HepG2 (cell line): ENCODE results near the gene GK. TPM values are rescaled to one million over a fixed set of nuclear protein-coding genes. Genes with fewer than 3 reads are reported as not detected.
A peak's percentile ranks its signal among the peaks of the same experiment; 100 is the strongest.

Experiments used
- ATF1 ChIP-seq: IDR thresholded peaks from 2 replicates; pipeline ENCODE4 v1.6.1; 2016; ENCODE audit warnings: mild to moderate bottlenecking, control low read depth
- HMG20B ChIP-seq: conservative IDR thresholded peaks from 2 replicates; pipeline ENCODE4 v1.6.1; 2016; ENCODE audit warnings: missing genetic modification reagents, missing compliant biosample characterization
- JUN ChIP-seq: sonication (generic); formaldehyde crosslinking; IDR thresholded peaks from 2 replicates; pipeline ENCODE4 v1.4.0; 2020; ENCODE audit warnings: mild to moderate bottlenecking, missing genetic modification reagents
- KLF12 ChIP-seq: sonication (generic); formaldehyde crosslinking; IDR thresholded peaks from 2 replicates; pipeline ENCODE4 v1.4.0; 2020; ENCODE audit warnings: missing genetic modification reagents, borderline replicate concordance
- LCORL ChIP-seq, 2 experiments: fragments of 450-650 bp in 1 of 2; sonication (generic) in 1 of 2; formaldehyde crosslinking in 1 of 2; IDR thresholded peaks; 2 replicates each; pipeline versions ENCODE4 v1.5.0 to v1.6.1; 2017 to 2020; ENCODE audit warnings: antibody characterized with exemption in 1 of 2, missing genetic modification reagents in 1 of 2
- MAFF ChIP-seq: IDR thresholded peaks from 2 replicates; pipeline ENCODE4 v1.6.1; 2011; ENCODE audit warnings: low read depth, low read length, improper control_type of control experiment
- RCOR2 ChIP-seq: IDR thresholded peaks from 2 replicates; pipeline ENCODE4 v1.6.1; 2016; ENCODE audit warnings: missing biosample characterization, missing genetic modification reagents
- SMAD9 ChIP-seq: sonication (generic); formaldehyde crosslinking; IDR thresholded peaks from 2 replicates; pipeline ENCODE4 v1.5.1; 2020; ENCODE audit warnings: mild to moderate bottlenecking, missing genetic modification reagents
- TAF1 ChIP-seq: sonication (generic); formaldehyde crosslinking; IDR thresholded peaks from 2 replicates; pipeline ENCODE4 v1.4.0; 2020; ENCODE audit warnings: missing genetic modification reagents
- TOE1 ChIP-seq: sonication (generic); formaldehyde crosslinking; IDR thresholded peaks from 2 replicates; pipeline ENCODE4 v1.4.0; 2020; ENCODE audit warnings: mild to moderate bottlenecking, missing genetic modification reagents
- ZNF101 ChIP-seq: sonication (generic); formaldehyde crosslinking; IDR thresholded peaks from 2 replicates; pipeline ENCODE4 v1.4.0; 2020; ENCODE audit warnings: mild to moderate bottlenecking, low read depth, missing genetic modification reagents, borderline replicate concordance
- ZNF333 ChIP-seq: sonication (generic); formaldehyde crosslinking; IDR thresholded peaks from 2 replicates; pipeline ENCODE4 v1.4.0; 2020; ENCODE audit warnings: mild to moderate bottlenecking, missing genetic modification reagents, borderline replicate concordance
- ZNF557 ChIP-seq: sonication (generic); formaldehyde crosslinking; IDR thresholded peaks from 2 replicates; pipeline ENCODE4 v1.4.0; 2020; ENCODE audit warnings: missing genetic modification reagents
- polyA plus RNA-seq, 8 experiments: library from polyadenylated mRNA; depleted of rRNA in 3 of 8; stranded (reverse) in 7 of 8; unstranded in 1 of 8; fragments of >200 nt; fragmentation: Illumina TruSeq in 4 of 8; extraction: Trizol in 4 of 8; gene quantifications; 2 replicates each; pipeline versions ENCODE4 v1.2.1 to v1.2.3, GENCODE V29; 2011 to 2016; ENCODE audit warnings: low read depth in 4 of 8, missing spikeins in 1 of 8, mixed read lengths in 1 of 8; ENCODE audit not compliant: insufficient read depth in 1 of 8
- total RNA-seq, 5 experiments: library from RNA; depleted of rRNA; stranded (reverse); fragments of >200 nt; fragmentation: Illumina TruSeq; extraction: Trizol; gene quantifications; 2 replicates each; pipeline ENCODE4 v1.2.3, GENCODE V29; 2016; ENCODE audit warnings: low read depth in 1 of 5
- TF ChIP-seq, protein P1 (sequence below): sonication (generic); formaldehyde crosslinking; IDR thresholded peaks from 2 replicates; pipeline ENCODE4 v1.4.0; 2020; ENCODE audit warnings: missing genetic modification reagents
- TF ChIP-seq, protein P2 (sequence below): sonication (generic); formaldehyde crosslinking; IDR thresholded peaks from 2 replicates; pipeline ENCODE4 v1.4.0; 2020; ENCODE audit warnings: missing genetic modification reagents
- TF ChIP-seq, protein P3 (sequence below): sonication (generic); formaldehyde crosslinking; IDR thresholded peaks from 2 replicates; pipeline ENCODE4 v1.4.0; 2020; ENCODE audit warnings: mild to moderate bottlenecking, missing genetic modification reagents, borderline replicate concordance
- TF ChIP-seq, protein P4 (sequence below): sonication (generic); formaldehyde crosslinking; conservative IDR thresholded peaks from 2 replicates; pipeline ENCODE4 v1.8.1; 2023; ENCODE audit warnings: missing genetic modification reagents
- TF ChIP-seq, protein P5 (sequence below): sonication (generic); formaldehyde crosslinking; IDR thresholded peaks from 2 replicates; pipeline ENCODE4 v1.8.0; 2022; ENCODE audit warnings: missing genetic modification reagents, low read depth, mild to moderate bottlenecking, borderline replicate concordance
- TF ChIP-seq, protein P6 (sequence below): sonication (generic); formaldehyde crosslinking; conservative IDR thresholded peaks from 2 replicates; pipeline ENCODE4 v1.5.0; 2020; ENCODE audit warnings: missing genetic modification reagents
- TF ChIP-seq, protein P7 (sequence below): sonication (generic); formaldehyde crosslinking; IDR thresholded peaks from 2 replicates; pipeline ENCODE4 v1.5.1; 2020; ENCODE audit warnings: missing genetic modification reagents, mild to moderate bottlenecking, borderline replicate concordance

The GK gene
- total and polyA plus RNA-seq, 2 of the 13 experiments (the other 11 are each of a cell fraction or from before 2014, with no cell fraction given) = 64.2 to 265 TPM

DNA sequence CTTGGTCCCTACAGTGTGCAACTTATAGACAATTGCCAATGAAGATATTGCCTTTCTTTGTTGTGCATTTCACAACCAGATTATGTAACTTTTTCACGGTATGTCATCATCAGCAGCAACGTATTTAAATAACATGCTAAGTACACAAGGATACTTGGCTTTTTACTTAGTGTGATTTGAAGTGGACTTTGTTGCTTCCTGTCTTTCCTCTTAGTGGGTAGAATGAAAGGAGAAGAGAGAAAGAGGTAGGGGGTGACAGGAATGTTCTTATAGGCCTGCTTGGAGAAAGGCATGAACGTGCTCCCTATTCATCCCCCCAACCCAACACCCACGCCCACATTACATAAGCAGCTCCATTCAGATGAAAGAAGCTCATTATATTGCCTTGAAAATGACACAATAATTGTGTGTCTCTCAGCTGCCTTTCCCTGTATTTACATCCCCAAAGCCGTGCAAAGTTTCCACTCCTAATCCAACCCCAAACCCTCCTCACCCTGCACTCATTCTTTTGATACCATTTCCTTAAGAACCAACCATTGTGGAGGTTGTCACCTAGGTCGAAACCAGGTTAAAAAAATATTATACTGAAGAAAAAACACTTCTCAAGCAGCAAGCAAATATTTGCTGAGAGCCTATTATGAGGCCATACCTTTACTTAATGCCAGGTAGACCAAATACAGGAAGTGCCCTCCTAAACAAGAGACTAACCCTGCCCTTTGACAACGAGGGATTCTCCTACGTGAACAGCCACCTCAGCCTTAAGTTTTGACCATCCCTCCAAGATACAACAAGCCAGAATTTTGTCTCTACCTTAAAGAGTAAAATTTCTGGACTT is 25.2 kb upstream of the GK start (continued):
- TF ChIP-seq, protein P1, sequence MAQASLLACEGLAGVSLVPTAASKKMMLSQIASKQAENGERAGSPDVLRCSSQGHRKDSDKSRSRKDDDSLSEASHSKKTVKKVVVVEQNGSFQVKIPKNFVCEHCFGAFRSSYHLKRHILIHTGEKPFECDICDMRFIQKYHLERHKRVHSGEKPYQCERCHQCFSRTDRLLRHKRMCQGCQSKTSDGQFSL (CRISPR knock-in tag) = 0 out of 2 replicates have a peak, but pooled peaks have one; percentile 32
- TF ChIP-seq TAF1 (CRISPR knock-in tag) (no peak; the same call in 1 of the 2 replicates), HMG20B (no peak), RCOR2 (CRISPR knock-in tag) (peak; percentile 77), KLF12 (CRISPR knock-in tag) (0 out of 2 replicates have a peak, but pooled peaks have one; percentile 59), ATF1 (peak; percentile 48), TOE1 (CRISPR knock-in tag) (no peak), ZNF557 (CRISPR knock-in tag) (no peak), LCORL (IDR thresholded peaks at IDR 0.05) (no peak), LCORL (CRISPR knock-in tag; IDR thresholded peaks at IDR 0.05) (peak; percentile 51; the same call in 1 of the 2 replicates), JUN (no peak), SMAD9 (no peak), MAFF (no peak), ZNF333 (CRISPR knock-in tag) (no peak), ZNF101 (no peak)
- TF ChIP-seq, protein P2, sequence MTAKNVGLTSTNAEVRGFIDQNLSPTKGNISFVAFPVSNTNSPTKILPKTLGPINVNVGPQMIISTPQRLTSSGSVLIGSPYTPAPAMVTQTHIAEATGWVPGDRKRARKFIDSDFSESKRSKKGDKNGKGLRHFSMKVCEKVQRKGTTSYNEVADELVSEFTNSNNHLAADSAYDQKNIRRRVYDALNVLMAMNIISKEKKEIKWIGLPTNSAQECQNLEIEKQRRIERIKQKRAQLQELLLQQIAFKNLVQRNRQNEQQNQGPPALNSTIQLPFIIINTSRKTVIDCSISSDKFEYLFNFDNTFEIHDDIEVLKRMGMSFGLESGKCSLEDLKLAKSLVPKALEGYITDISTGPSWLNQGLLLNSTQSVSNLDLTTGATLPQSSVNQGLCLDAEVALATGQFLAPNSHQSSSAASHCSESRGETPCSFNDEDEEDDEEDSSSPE = no peak
- TF ChIP-seq, protein P3, sequence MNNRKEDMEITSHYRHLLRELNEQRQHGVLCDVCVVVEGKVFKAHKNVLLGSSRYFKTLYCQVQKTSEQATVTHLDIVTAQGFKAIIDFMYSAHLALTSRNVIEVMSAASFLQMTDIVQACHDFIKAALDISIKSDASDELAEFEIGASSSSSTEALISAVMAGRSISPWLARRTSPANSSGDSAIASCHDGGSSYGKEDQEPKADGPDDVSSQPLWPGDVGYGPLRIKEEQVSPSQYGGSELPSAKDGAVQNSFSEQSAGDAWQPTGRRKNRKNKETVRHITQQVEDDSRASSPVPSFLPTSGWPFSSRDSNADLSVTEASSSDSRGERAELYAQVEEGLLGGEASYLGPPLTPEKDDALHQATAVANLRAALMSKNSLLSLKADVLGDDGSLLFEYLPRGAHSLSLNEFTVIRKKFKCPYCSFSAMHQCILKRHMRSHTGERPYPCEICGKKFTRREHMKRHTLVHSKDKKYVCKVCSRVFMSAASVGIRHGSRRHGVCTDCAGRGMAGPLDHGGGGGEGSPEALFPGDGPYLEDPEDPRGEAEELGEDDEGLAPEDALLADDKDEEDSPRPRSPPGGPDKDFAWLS (CRISPR knock-in tag) = no peak
- TF ChIP-seq, protein P4, sequence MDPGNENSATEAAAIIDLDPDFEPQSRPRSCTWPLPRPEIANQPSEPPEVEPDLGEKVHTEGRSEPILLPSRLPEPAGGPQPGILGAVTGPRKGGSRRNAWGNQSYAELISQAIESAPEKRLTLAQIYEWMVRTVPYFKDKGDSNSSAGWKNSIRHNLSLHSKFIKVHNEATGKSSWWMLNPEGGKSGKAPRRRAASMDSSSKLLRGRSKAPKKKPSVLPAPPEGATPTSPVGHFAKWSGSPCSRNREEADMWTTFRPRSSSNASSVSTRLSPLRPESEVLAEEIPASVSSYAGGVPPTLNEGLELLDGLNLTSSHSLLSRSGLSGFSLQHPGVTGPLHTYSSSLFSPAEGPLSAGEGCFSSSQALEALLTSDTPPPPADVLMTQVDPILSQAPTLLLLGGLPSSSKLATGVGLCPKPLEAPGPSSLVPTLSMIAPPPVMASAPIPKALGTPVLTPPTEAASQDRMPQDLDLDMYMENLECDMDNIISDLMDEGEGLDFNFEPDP (CRISPR knock-in tag) = no peak
- TF ChIP-seq, protein P5, sequence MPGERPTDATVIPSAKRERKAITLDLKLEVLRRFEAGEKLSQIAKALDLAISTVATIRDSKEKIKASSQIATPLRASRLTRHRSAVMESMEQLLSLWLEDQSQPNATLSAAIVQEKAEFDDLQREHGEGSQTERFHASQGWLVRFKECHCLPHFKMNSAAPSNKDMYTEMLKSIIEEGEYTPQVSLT (CRISPR knock-in tag) = no peak
- TF ChIP-seq, protein P6, sequence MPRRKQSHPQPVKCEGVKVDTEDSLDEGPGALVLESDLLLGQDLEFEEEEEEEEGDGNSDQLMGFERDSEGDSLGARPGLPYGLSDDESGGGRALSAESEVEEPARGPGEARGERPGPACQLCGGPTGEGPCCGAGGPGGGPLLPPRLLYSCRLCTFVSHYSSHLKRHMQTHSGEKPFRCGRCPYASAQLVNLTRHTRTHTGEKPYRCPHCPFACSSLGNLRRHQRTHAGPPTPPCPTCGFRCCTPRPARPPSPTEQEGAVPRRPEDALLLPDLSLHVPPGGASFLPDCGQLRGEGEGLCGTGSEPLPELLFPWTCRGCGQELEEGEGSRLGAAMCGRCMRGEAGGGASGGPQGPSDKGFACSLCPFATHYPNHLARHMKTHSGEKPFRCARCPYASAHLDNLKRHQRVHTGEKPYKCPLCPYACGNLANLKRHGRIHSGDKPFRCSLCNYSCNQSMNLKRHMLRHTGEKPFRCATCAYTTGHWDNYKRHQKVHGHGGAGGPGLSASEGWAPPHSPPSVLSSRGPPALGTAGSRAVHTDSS (CRISPR knock-in tag) = no peak
- TF ChIP-seq, protein P7, sequence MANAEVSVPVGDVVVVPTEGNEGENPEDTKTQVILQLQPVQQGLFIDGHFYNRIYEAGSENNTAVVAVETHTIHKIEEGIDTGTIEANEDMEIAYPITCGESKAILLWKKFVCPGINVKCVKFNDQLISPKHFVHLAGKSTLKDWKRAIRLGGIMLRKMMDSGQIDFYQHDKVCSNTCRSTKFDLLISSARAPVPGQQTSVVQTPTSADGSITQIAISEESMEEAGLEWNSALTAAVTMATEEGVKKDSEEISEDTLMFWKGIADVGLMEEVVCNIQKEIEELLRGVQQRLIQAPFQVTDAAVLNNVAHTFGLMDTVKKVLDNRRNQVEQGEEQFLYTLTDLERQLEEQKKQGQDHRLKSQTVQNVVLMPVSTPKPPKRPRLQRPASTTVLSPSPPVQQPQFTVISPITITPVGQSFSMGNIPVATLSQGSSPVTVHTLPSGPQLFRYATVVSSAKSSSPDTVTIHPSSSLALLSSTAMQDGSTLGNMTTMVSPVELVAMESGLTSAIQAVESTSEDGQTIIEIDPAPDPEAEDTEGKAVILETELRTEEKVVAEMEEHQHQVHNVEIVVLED (CRISPR knock-in tag) = no peak
